DND-41 (cell line): ENCODE results near the gene HOXD10.

Experiments
- ATAC-seq: fragments of 200-7000 bp; cut with Tn5 transposase; 3 replicates; pipeline ENCODE4 v1.9.1; 2021; ENCODE audit warnings: low read depth; ENCODE audit not compliant: insufficient read depth
- DNase-seq: peaks from one replicate; pipeline ENCODE4 v3.0.0-alpha.2; 2020
- H2AFZ ChIP-seq: 2 replicates; pipeline ENCODE4 v1.6.0; 2012; ENCODE audit warnings: low read depth, low read length
- H3K27ac ChIP-seq: 2 replicates; pipeline ENCODE4 v1.5.1; 2012; ENCODE audit warnings: low read length, inconsistent platforms
- H3K27me3 ChIP-seq: fragments of 200-600 bp; sonication (generic); 2 replicates; pipeline ENCODE4 v1.6.0; 2012; ENCODE audit warnings: low read length, mild to moderate bottlenecking, inconsistent platforms; ENCODE audit not compliant: insufficient read depth, poor library complexity
- H3K36me3 ChIP-seq: 2 replicates; pipeline ENCODE4 v1.5.1; 2012; ENCODE audit warnings: low read length, inconsistent platforms; ENCODE audit not compliant: insufficient read depth
- H3K4me1 ChIP-seq: 2 replicates; pipeline ENCODE4 v1.5.1; 2012; ENCODE audit warnings: mild to moderate bottlenecking, low read length; ENCODE audit not compliant: insufficient read depth
- H3K4me2 ChIP-seq: 2 replicates; pipeline ENCODE4 v1.6.0; 2012; ENCODE audit warnings: mild to moderate bottlenecking, moderate library complexity, low read length, inconsistent platforms; ENCODE audit not compliant: insufficient read depth
- H3K4me3 ChIP-seq, 2 experiments: fragments of 200-600 bp in 1 of 2; shearing (Covaris generic) in 1 of 2; 2 replicates each; pipeline ENCODE4 v1.5.1; 2012 to 2016; ENCODE audit warnings: inconsistent platforms in 2 of 2, low read length in 2 of 2, mild to moderate bottlenecking in 2 of 2, low read depth in 1 of 2, moderate library complexity in 1 of 2
- H3K79me2 ChIP-seq: 2 replicates; pipeline ENCODE4 v1.6.0; 2012; ENCODE audit warnings: low read length, inconsistent platforms; ENCODE audit not compliant: insufficient read depth
- H3K9ac ChIP-seq: 2 replicates; pipeline ENCODE4 v1.6.0; 2012; ENCODE audit warnings: low read depth, mild to moderate bottlenecking, inconsistent platforms, low read length, moderate library complexity
- H3K9me3 ChIP-seq: 2 replicates; pipeline ENCODE4 v1.5.1; 2012; ENCODE audit warnings: low read length, moderate library complexity, mild to moderate bottlenecking, inconsistent platforms; ENCODE audit not compliant: insufficient read depth, severe bottlenecking
- H4K20me1 ChIP-seq: 2 replicates; pipeline ENCODE4 v1.6.0; 2012; ENCODE audit warnings: low read length; ENCODE audit not compliant: insufficient read depth
- CTCF ChIP-seq: IDR thresholded peaks from 2 replicates; pipeline ENCODE4 v1.5.1; 2012; ENCODE audit warnings: borderline replicate concordance, low read length, moderate library complexity, mild to moderate bottlenecking; ENCODE audit not compliant: poor library complexity, severe bottlenecking; ENCODE audit errors: extremely low read depth
- EZH2 ChIP-seq: IDR thresholded peaks from 3 replicates; pipeline ENCODE4 v1.6.1; 2012; ENCODE audit warnings: borderline replicate concordance, low read depth, mild to moderate bottlenecking, moderate library complexity, low read length, inconsistent platforms; ENCODE audit not compliant: severe bottlenecking

The HOXD10 gene

GRCh38 chr2:176104316-176105077 lies 12.1 kb upstream of the HOXD10 start:
- H3K4me3 ChIP-seq: no peak overlapping the region
- no peaks in the 10 kb centered on the region for H3K27me3 ChIP-seq
- ATAC-seq: no peak

GRCh38 chr2:176105078-176105729 lies 11.4 kb upstream of the HOXD10 start:
- H3K9ac ChIP-seq: no peak overlapping the region
- H3K79me2 ChIP-seq: no peaks in the 10 kb centered on the region
- ATAC-seq (no peak), DNase-seq (no peak)
- no peaks in the 10 kb centered on the region for H3K27me3 ChIP-seq
- no peaks in the 10 kb centered on the region for H4K20me1 ChIP-seq
- H3K4me2 ChIP-seq: no peak overlapping the region
- H2AFZ ChIP-seq: no peak overlapping the region
- H3K4me3 ChIP-seq: no peak overlapping the region
- no peak overlapping the region for H3K27ac ChIP-seq
- no peaks in the 10 kb centered on the region for H3K9me3 ChIP-seq
- TF ChIP-seq CTCF (no peak), EZH2 (no peak)
- H3K36me3 ChIP-seq: no peaks in the 10 kb centered on the region
- H3K4me1 ChIP-seq: no peaks in the 10 kb centered on the region

More at GRCh38 chr2:176104316-176105077, 12.1 kb upstream of the HOXD10 start:
- DNase-seq: no peak
- Histone ChIP-seq H3K4me2 (no peak overlapping the region), H3K27ac (no peak overlapping the region), H2AFZ (no peak overlapping the region), H3K4me1 (no peaks in the 10 kb centered on the region), H4K20me1 (no peaks in the 10 kb centered on the region), H3K9me3 (no peaks in the 10 kb centered on the region), H3K9ac (no peak overlapping the region), H3K79me2 (no peaks in the 10 kb centered on the region), H3K36me3 (no peaks in the 10 kb centered on the region)
- TF ChIP-seq CTCF (no peak), EZH2 (no peak)

- Histone ChIP-seq H3K36me3 (no peaks in the 10 kb centered on the region), H2AFZ (no peak overlapping the region), H3K79me2 (no peaks in the 10 kb centered on the region), H3K27me3 (no peaks in the 10 kb centered on the region), H3K4me3 (no peak overlapping the region), H3K9me3 (no peaks in the 10 kb centered on the region), H3K9ac (no peak overlapping the region), H3K27ac (no peak overlapping the region), H4K20me1 (no peaks in the 10 kb centered on the region), H3K4me2 (no peak overlapping the region), H3K4me1 (no peaks in the 10 kb centered on the region)
- no peak for TF ChIP-seq CTCF
- TF ChIP-seq EZH2: no peak
- DNase-seq (no peak), ATAC-seq (no peak)
Observed at GRCh38 chr2:176105730-176106580, 10.6 kb upstream of the HOXD10 start.
